Endodermal cell (in vitro differentiated cells): ENCODE results near the gene ARHGAP40. TPM values are rescaled to one million over a fixed set of nuclear protein-coding genes. Genes with fewer than 3 reads are reported as not detected.

ENCODE experiments used
- DNase-seq: peaks from one replicate; pipeline ENCODE4 v3.0.0-alpha.2; 2017
- H3K27ac ChIP-seq: 2 replicates; pipeline ENCODE4 v1.5.1; 2013; ENCODE audit warnings: mild to moderate bottlenecking, low read depth, low read length, moderate library complexity
- H3K27me3 ChIP-seq: 2 replicates; pipeline ENCODE4 v1.6.1; 2013; ENCODE audit warnings: mild to moderate bottlenecking, low read length, moderate library complexity; ENCODE audit not compliant: insufficient read depth, control insufficient read depth, poor library complexity, severe bottlenecking
- H3K36me3 ChIP-seq: 2 replicates; pipeline ENCODE4 v1.7.0; 2013; ENCODE audit warnings: mild to moderate bottlenecking, low read length, moderate library complexity; ENCODE audit not compliant: control insufficient read depth, insufficient read depth
- H3K4me1 ChIP-seq: one replicate; pipeline ENCODE4 v1.7.0; 2013; ENCODE audit warnings: low read length; ENCODE audit not compliant: control insufficient read depth, insufficient read depth
- H3K4me3 ChIP-seq: 2 replicates; pipeline ENCODE4 v1.5.1; 2013; ENCODE audit warnings: mild to moderate bottlenecking, low read length, moderate library complexity
- H3K9ac ChIP-seq: 2 replicates; pipeline ENCODE4 v1.6.1; 2013; ENCODE audit warnings: mild to moderate bottlenecking, low read length, moderate library complexity; ENCODE audit not compliant: poor library complexity, severe bottlenecking; ENCODE audit errors: extremely low read depth
- H3K9me3 ChIP-seq: 2 replicates; pipeline ENCODE4 v1.6.1; 2013; ENCODE audit warnings: mild to moderate bottlenecking, low read length, moderate library complexity; ENCODE audit not compliant: control insufficient read depth
- H3K27ac Mint-ChIP-seq: 2 replicates; pipeline ENCODE4 v1.8.0; 2020; ENCODE audit warnings: mixed read lengths
- H3K27me3 Mint-ChIP-seq: 2 replicates; pipeline ENCODE4 v1.8.0; 2021; ENCODE audit warnings: mild to moderate bottlenecking, mixed read lengths; ENCODE audit not compliant: insufficient read depth
- H3K36me3 Mint-ChIP-seq: 2 replicates; pipeline ENCODE4 v1.8.0; 2020; ENCODE audit warnings: low read depth, mixed read lengths
- H3K4me1 Mint-ChIP-seq: 2 replicates; pipeline ENCODE4 v1.8.0; 2020; ENCODE audit warnings: mixed read lengths
- H3K4me3 Mint-ChIP-seq: 2 replicates; pipeline ENCODE4 v1.8.0; 2020; ENCODE audit warnings: mild to moderate bottlenecking, moderate library complexity, mixed read lengths
- H3K9me3 Mint-ChIP-seq: 2 replicates; pipeline ENCODE4 v1.8.0; 2020; ENCODE audit warnings: mild to moderate bottlenecking, mixed read lengths
- CTCF ChIP-seq: fragments of 200-600 bp; sonication (generic); conservative IDR thresholded peaks from 2 replicates; pipeline ENCODE4 v1.5.0; 2021; ENCODE audit warnings: antibody characterized with exemption, mild to moderate bottlenecking
- WGBS, 2 experiments: methylation state at CpG; one replicate each; pipeline versions ENCODE4 v1.1.5 to v1.1.7; 2013; ENCODE audit warnings: missing lambda C conversion rate in 2 of 2, mixed read lengths in 1 of 2; ENCODE audit not compliant: insufficient coverage in 1 of 2, insufficient read length in 1 of 2; 5-methylcytosine and 5-hydroxymethylcytosine counted together
- total RNA-seq, 2 donors: library from RNA; stranded (reverse); fragmentation: NEBNext Ultra II Directional in 1 of 2; extraction: Animal tissue kit (Norgen Biotek cat#: 25700) in 1 of 2; gene quantifications; 2 replicates in 1 of 2; 3 replicates in 1 of 2; pipeline ENCODE4 v1.2.1, GENCODE V29; 2021

ARHGAP40 gene
- total RNA-seq, 2 donors from 2014 or later = 5.5 to 18.5 TPM

DNA sequence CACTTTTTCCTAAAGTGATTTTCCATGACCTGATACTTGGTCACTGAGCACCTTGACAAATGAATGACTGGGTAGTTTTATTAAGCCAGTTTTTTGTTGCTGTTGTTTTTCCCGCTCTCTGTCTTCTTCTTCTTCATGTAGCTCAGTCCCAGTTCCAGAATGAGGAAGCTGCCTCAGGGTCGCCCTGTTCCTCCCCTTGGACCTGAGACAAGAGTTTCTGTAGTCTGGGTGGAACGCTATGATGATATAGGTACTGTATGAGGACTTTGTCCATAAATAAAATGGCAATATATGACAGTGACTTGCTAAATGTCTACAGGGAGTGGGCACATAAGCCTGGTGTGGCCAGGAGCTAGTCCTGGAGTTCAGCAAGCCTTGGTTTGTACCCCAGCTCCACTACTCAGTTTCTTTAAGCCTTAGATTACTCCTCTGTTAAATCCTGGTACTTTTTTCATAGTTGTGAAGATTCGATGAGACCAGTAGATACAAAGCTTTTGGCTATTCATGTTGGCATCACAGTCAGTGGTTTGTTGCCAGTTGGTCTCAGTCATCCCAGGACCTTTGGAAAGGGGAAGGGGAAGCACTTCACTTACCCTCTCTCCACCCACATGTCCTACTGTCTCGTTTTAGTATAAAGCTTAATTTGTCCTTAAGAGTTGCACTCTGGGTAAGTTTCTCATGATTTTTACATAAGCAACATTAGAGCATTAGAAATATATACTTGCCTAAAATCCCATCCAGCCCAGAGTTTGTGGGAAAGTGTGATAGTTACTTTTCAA is 31.7 kb upstream of the ARHGAP40 start:
- H3K4me1 ChIP-seq = peaks cover 9% of the 10 kb centered on the region
- WGBS, 2 experiments = 92 to 95% methylated on average over 2 to 5 of the region's 5 CpGs
- H3K36me3 Mint-ChIP-seq = peaks cover 38% of the 10 kb centered on the region
- H3K27me3 ChIP-seq = no peaks in the 10 kb centered on the region
- no peak overlapping the region for H3K9ac ChIP-seq
- no peaks in the 10 kb centered on the region for H3K9me3 Mint-ChIP-seq
- H3K4me1 Mint-ChIP-seq = peaks cover 26% of the 10 kb centered on the region
- TF ChIP-seq CTCF = no peak
- peaks cover 74% of the 10 kb centered on the region for H3K36me3 ChIP-seq
- no peak for DNase-seq
- no peaks in the 10 kb centered on the region for H3K27me3 Mint-ChIP-seq
- H3K27ac Mint-ChIP-seq = no peak overlapping the region
- H3K4me3 Mint-ChIP-seq = no peak overlapping the region
- no peak overlapping the region for H3K27ac ChIP-seq
- H3K4me3 ChIP-seq = no peak overlapping the region
- H3K9me3 ChIP-seq = no peaks in the 10 kb centered on the region

GRCh38 chr20:38573413-38573812 is 28.2 kb upstream of the ARHGAP40 start:
- Histone ChIP-seq H3K27ac (no peak overlapping the region), H3K27me3 (no peaks in the 10 kb centered on the region), H3K4me3 (no peak overlapping the region), H3K36me3 (peaks cover 73% of the 10 kb centered on the region), H3K4me1 (peaks cover 8% of the 10 kb centered on the region), H3K9me3 (no peaks in the 10 kb centered on the region), H3K9ac (no peak overlapping the region)
- Mint-ChIP-seq H3K4me3 (no peak overlapping the region), H3K27ac (no peak overlapping the region), H3K9me3 (no peaks in the 10 kb centered on the region), H3K36me3 (peaks cover 52% of the 10 kb centered on the region), H3K4me1 (peaks cover 16% of the 10 kb centered on the region), H3K27me3 (no peaks in the 10 kb centered on the region)
- WGBS, 2 experiments = 90 to 96% methylated on average over 6 to 7 of the region's 7 CpGs
- DNase-seq = no peak
- TF ChIP-seq CTCF = no peak

DNA sequence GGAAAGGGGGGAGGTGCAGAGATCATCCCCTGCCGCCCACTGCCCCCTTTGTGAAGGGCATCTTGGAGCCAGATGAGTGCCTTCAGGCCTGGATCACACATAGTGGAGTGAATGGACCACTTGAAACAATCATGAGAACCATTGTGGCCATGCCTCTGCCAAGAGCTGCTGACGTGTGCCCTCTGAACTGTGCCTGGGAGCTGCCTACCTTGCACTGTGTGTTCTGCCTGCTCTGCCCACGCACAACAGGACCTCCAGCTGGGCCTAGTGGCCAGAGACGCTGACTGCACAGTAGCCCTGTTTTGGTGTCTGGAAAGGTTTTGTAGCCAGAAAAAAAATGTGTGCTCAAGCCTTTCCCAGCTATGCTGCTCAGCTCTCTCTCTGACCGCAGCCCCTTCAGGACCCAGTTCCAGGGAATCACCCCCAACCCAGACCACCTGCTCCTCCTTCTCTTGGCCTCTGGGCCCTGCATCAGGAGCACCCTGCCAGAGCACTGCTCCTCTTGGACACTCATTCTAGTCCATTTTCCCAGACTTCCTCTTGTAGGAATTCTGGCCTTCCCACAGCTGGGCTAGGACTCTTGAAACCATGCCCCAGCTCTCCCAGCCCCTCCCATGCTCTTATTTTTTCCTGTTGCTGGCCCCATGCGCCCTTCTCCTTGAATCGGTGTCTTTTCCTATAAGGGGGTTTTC is 22.2 kb upstream of the ARHGAP40 start:
- DNase-seq = no peak
- H3K9ac ChIP-seq = no peak overlapping the region
- no peaks in the 10 kb centered on the region for H3K27me3 Mint-ChIP-seq
- peaks cover 25% of the 10 kb centered on the region for H3K36me3 Mint-ChIP-seq
- no peak overlapping the region for H3K27ac ChIP-seq
- peaks cover 41% of the 10 kb centered on the region for H3K4me1 Mint-ChIP-seq
- no peak overlapping the region for H3K4me3 ChIP-seq
- peaks cover 19% of the 10 kb centered on the region for H3K4me1 ChIP-seq
- no peak for TF ChIP-seq CTCF
- no peak overlapping the region for H3K4me3 Mint-ChIP-seq
- H3K36me3 ChIP-seq = peaks cover 21% of the 10 kb centered on the region
- 54 to 84% methylated on average over 2 to 7 of the region's 7 CpGs for WGBS, 2 experiments
- H3K27me3 ChIP-seq = no peaks in the 10 kb centered on the region
- no peaks in the 10 kb centered on the region for H3K9me3 Mint-ChIP-seq
- H3K9me3 ChIP-seq = no peaks in the 10 kb centered on the region
- H3K27ac Mint-ChIP-seq = no peak overlapping the region
